ENCODE data around the gene ATP10A. TPM values are rescaled to one million over a fixed set of nuclear protein-coding genes. Genes with fewer than 3 reads are reported as not detected.
"Not testable (repeated sequence)": the region's sequence is repeated elsewhere in the genome, so short reads cannot be mapped to it uniquely, and the experiment has no call there.

The ATP10A gene
- total RNA-seq, 2 donors from 2014 or later = 15.5 to 15.8 TPM

DNA sequence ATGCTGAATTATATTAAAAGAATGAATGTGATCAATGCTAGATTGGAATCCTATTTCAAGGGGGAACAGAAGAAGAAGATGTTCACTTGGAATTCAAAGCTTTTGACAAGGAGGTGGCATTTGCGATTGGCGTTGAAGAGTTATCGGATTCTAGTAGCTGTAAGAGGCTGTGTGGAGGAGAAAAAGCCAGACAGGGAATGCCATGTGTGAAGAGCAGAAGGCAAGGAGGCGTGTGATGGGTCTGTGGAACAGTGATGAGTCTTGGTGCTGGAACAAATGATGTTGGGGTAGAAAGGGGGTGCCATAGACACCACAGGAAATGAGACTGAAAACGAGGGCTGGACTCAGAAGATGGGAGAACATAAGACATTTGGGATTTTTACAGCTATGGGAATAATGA lies 30.5 kb upstream of the ATP10A start:
- Mint-ChIP-seq H3K27me3 (peaks cover 3% of the 10 kb centered on the region), H3K4me3 (no peak overlapping the region)

DNA sequence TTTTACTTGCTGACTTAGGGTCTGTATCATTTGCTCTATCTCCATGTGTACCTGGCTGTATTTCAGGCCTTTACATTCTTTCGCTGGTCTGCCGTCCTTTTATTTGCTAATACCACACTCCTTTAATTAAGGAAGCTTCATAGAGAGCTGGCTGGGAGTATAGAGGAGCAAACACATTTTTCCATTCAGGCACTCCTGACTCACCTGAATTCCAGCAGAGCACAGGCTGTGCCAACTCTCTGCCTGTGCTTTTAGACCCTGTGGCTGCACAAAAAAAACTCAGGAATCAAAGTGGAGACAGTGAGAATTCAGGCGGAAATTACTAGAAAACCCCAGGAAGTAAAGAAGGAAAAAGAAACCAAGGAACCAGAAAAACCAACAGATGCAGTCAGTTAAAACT lies 29.0 kb upstream of the ATP10A start:
- peaks cover 3% of the 10 kb centered on the region for H3K27me3 Mint-ChIP-seq
- no peak for ATAC-seq (replicated peaks)
- H3K4me1 Mint-ChIP-seq = no peaks in the 10 kb centered on the region
- no peak overlapping the region for H3K4me3 Mint-ChIP-seq
- H3K27ac Mint-ChIP-seq = no peak overlapping the region
- H3K9me3 Mint-ChIP-seq = no peaks in the 10 kb centered on the region
- no peaks in the 10 kb centered on the region for H3K36me3 Mint-ChIP-seq (ENCODE audit: low read depth)

More for the DNA sequence above, 30.5 kb upstream of the ATP10A start:
- ATAC-seq (replicated peaks) = no peak
- no peaks in the 10 kb centered on the region for H3K9me3 Mint-ChIP-seq
- no peaks in the 10 kb centered on the region for H3K36me3 Mint-ChIP-seq (ENCODE audit: low read depth)
- no peaks in the 10 kb centered on the region for H3K4me1 Mint-ChIP-seq
- no peak overlapping the region for H3K27ac Mint-ChIP-seq

DNA sequence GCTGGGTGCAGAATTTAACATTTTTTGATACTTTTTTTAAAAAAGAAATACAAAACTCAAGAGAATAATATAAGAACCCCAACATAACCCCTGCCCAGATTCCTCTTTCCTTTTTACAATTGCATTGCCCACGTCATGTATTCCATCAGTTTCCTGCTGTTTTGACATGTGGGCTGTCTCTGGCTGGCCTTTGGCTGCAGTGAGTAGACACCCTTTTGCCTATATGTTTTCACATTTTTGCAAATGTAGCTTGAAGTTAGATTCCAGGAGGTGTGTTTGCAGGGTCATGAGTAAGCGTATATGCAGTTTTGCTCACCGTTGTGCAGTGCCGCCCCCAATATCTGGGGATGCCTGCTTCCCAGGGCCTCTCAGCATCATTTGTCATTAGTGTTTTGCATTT lies 28.0 kb upstream of the ATP10A start:
- Mint-ChIP-seq H3K36me3 (ENCODE audit: low read depth) (no peaks in the 10 kb centered on the region), H3K27ac (no peak overlapping the region), H3K4me1 (no peaks in the 10 kb centered on the region), H3K4me3 (no peak overlapping the region), H3K27me3 (peaks cover 3% of the 10 kb centered on the region), H3K9me3 (no peaks in the 10 kb centered on the region)
- ATAC-seq (replicated peaks) = no peak

DNA sequence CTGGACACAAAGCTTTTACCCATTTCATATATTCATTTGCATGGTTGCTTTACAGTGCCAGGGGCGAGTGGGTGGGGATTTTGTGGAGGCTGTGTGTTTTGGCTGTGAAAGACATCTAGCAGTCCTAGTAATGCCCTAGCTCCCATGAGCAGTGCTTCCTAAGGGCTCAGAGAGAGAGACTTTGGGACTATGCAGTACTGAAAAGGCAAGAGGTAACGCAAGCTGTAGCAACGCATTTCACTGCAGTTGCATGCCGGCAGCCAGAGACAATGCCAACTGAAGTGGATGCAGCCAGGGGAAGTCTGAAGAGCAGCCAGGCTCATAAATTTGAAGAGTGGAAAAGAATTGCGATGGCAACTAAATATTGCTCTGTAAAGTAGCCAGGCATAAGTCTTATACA lies 27.4 kb upstream of the ATP10A start:
- no peak for ATAC-seq (replicated peaks)
- no peak overlapping the region for H3K27ac Mint-ChIP-seq
- no peak overlapping the region for H3K4me3 Mint-ChIP-seq
- H3K36me3 Mint-ChIP-seq (ENCODE audit: low read depth) = no peaks in the 10 kb centered on the region
- H3K4me1 Mint-ChIP-seq = no peaks in the 10 kb centered on the region
- H3K9me3 Mint-ChIP-seq = no peaks in the 10 kb centered on the region
- peaks cover 3% of the 10 kb centered on the region for H3K27me3 Mint-ChIP-seq

DNA sequence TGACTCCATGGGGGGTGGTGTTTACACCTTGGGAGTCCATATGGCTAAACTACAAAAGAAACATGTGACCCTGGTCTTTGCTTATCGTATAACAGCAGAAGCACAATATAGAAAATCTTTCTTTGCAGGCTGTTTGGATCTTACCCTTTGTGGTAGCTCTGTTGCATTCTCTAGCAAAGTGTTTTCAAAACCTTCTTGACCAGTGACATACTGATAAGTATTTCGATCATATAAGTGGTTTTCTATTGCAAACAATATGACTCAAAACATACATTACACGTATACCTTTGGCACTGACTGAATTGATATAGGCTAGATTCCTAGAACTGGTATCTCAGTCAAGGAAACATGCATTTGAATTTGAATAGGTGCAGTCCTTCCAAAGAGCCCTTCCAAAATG lies 24.7 kb upstream of the ATP10A start:
- no peaks in the 10 kb centered on the region for H3K27me3 Mint-ChIP-seq
- H3K4me3 Mint-ChIP-seq = no peak overlapping the region
- ATAC-seq (replicated peaks) = no peak

DNA sequence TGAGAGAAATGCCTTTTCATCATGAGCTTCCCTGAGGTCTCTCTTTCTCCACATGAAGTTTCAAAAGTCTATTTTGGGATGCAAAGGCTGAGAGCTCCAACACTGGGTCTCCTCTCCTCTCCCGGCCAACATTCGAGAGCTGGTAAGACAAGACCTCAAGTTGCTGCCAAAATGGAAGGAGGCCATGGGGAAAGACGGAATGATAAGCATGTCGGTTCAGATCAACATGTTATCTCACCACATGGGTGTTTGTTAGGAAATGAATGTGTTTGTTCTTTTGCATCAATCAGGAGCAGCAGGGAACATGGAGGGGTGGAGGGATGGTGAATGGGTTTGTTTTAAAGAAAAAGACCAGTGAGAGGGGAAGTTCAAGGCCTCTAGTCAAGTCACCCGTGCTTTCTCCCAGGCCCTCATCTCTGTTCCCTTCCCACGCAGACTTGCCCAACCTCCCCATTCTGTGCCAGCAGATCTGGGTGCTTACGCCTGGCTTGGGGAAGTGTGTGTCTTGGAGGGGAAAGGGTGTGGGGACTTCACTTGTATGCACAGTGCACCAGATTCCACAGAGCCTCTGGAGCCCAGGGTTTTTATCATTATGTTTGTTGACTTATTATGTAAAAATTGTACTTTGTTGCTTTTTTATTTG lies 23.5 kb upstream of the ATP10A start:
- no peak for ATAC-seq (replicated peaks)

More for the DNA sequence above, 24.7 kb upstream of the ATP10A start:
- Mint-ChIP-seq H3K9me3 (no peaks in the 10 kb centered on the region), H3K36me3 (ENCODE audit: low read depth) (no peaks in the 10 kb centered on the region), H3K27ac (no peak overlapping the region), H3K4me1 (no peaks in the 10 kb centered on the region)

DNA sequence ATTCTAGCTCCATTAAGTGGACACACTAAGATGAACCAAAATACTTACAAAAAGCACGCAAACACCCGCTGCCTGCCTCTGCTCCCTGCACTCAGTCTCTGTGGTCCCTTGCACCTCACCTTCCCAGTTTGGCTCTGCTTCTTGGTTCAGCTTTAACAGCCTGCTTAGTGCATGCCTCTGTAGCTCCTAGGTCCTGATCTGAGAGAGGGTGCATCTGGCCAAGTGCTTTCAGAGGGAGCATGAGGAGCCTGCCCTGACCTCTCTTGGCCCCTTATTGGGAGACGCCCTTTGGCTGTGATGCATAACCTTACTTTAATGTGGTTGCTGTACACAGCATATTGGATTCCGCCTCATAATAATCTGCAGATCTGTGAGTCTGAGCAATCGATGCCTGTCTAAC lies 21.2 kb upstream of the ATP10A start:
- ATAC-seq (replicated peaks) = no peak
- Mint-ChIP-seq H3K9me3 (no peaks in the 10 kb centered on the region), H3K27me3 (no peaks in the 10 kb centered on the region), H3K4me3 (no peak overlapping the region), H3K4me1 (no peaks in the 10 kb centered on the region), H3K27ac (no peak overlapping the region), H3K36me3 (ENCODE audit: low read depth) (no peaks in the 10 kb centered on the region)

More for the DNA sequence above, 23.5 kb upstream of the ATP10A start:
- Mint-ChIP-seq H3K4me3 (no peak overlapping the region), H3K9me3 (no peaks in the 10 kb centered on the region), H3K4me1 (no peaks in the 10 kb centered on the region), H3K27me3 (no peaks in the 10 kb centered on the region), H3K27ac (no peak overlapping the region), H3K36me3 (ENCODE audit: low read depth) (no peaks in the 10 kb centered on the region)

DNA sequence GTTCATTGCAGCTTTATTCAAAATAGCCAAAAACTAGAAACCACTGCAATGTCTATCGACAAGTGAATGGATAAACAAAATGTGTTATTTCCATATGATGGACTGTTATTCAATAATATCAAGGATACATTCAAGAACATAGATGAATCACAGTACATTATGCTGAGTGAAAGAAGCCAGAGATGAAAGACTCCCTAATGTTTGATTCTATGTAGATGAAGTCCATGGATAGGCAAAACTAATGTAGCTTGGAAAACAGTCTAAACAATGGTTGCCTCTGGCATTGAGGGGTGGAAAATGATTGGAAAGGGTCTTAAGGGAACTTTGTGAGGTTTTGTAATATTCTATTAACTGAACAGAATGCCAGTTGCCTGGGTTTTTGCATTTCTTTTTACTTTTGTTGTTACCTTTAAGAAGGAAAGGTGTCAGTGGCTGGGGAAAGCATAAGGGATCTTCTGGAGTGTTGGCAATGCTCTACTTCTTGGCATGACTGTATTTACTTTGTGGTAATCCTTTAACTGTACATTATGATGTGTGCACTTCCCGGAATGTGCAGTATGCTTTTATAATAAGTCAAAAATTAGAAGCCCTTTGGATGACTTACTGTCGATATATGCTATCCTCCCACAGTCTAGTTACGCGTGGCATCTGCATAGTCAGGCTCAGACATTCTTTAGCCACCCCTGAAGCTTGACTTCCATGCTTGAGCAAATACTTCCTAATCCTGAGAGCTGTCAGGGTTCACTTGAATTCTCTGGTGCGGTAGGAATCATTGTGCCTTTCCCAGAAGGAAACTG lies 20.5 kb upstream of the ATP10A start:
- no peak for ATAC-seq (replicated peaks)
- no peak overlapping the region for H3K4me3 Mint-ChIP-seq
- H3K36me3 Mint-ChIP-seq (ENCODE audit: low read depth) = no peaks in the 10 kb centered on the region
- no peaks in the 10 kb centered on the region for H3K9me3 Mint-ChIP-seq
- H3K4me1 Mint-ChIP-seq = no peaks in the 10 kb centered on the region
- H3K27ac Mint-ChIP-seq = no peak overlapping the region
- H3K27me3 Mint-ChIP-seq = no peaks in the 10 kb centered on the region

DNA sequence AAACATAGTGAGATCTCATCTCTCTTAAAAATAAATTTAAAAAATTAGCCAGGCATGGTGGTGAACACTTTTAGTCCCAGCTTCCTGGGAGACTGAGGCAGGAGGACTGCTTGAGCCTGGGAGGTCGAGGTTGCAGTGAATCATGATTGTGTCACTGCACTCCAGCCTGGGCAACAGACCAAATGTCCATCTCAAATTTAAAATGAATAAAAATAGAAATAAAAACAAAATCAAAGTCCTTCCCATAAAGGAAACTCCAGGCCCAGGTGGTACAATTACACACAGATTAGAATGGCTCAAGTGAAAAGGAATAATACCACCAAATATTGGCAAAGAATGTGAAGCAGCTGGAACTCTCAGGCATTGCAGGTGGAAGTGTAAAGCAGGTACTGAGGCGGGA lies 19.3 kb upstream of the ATP10A start:
- Mint-ChIP-seq H3K9me3 (no peaks in the 10 kb centered on the region), H3K36me3 (ENCODE audit: low read depth) (no peaks in the 10 kb centered on the region), H3K27me3 (no peaks in the 10 kb centered on the region), H3K27ac (no peak overlapping the region), H3K4me3 (no peak overlapping the region), H3K4me1 (no peaks in the 10 kb centered on the region)
- no peak for ATAC-seq (replicated peaks)

DNA sequence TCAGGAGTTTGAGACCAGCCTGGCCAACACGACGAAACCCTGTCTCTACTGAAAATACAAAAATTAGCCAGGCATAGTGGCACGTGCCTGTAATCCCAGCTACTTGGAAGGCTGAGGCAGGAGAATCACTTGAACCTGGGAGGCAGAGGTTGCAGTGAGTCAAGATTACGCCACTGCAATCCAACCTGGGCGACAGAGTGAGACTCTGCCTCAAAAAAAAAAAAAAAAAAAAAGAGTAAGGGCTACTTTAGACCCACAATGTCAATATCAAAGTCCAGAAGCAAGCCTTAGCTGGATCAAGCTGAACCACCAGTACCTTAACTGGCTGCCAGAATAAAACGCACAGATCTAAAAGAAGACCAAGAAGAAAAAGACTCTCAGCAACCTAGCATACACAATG lies 17.8 kb upstream of the ATP10A start:
- H3K36me3 Mint-ChIP-seq (ENCODE audit: low read depth); H3K4me3 Mint-ChIP-seq; H3K4me1 Mint-ChIP-seq; H3K27ac Mint-ChIP-seq; H3K9me3 Mint-ChIP-seq; H3K27me3 Mint-ChIP-seq; ATAC-seq (replicated peaks): not testable (repeated sequence)

DNA sequence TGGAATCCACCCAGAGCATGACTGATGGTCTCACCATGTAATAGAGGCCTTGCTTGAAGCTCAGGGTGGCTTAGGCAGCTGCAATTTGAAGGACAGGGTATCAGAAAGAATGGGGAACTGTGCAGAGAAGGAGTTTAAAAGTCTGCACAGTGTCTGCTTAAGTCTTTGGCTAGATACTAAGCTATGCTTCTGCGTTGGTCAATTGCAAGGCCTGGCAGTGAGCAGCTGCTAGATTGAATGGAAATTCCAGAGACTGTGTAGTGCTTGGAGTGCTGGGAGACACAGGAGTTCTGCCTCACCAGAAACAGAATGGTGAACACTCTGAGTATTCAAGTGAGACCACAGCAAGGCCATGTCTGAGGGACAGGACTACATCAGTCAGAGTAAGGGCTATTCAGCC lies 17.3 kb upstream of the ATP10A start:
- ATAC-seq (replicated peaks) = no peak
- Mint-ChIP-seq H3K4me3 (no peak overlapping the region), H3K4me1 (no peaks in the 10 kb centered on the region), H3K27ac (no peak overlapping the region), H3K9me3 (no peaks in the 10 kb centered on the region), H3K36me3 (ENCODE audit: low read depth) (no peaks in the 10 kb centered on the region), H3K27me3 (no peaks in the 10 kb centered on the region)

DNA sequence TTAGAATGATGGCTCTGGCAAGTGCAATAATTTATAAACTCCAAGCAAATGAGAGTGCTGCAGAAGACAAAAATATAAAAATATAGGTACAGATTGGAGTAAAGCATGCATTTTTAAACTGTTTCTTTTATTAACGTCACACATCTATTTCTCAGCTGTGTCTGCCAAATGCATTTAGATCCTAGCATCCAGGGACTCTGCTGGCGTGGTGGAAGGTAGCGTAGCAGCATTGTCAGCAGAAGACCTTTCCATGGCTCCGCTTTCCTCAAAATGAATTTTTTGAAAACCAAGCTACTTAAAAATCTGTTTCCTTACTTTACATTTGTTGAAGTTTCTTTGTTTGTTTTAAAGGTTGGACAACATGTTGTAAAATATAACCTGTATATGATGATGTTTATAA lies 16.3 kb upstream of the ATP10A start:
- ATAC-seq (replicated peaks) = no peak
- Mint-ChIP-seq H3K27ac (no peak overlapping the region), H3K36me3 (ENCODE audit: low read depth) (no peaks in the 10 kb centered on the region), H3K27me3 (no peaks in the 10 kb centered on the region), H3K9me3 (no peaks in the 10 kb centered on the region), H3K4me3 (no peak overlapping the region), H3K4me1 (no peaks in the 10 kb centered on the region)

DNA sequence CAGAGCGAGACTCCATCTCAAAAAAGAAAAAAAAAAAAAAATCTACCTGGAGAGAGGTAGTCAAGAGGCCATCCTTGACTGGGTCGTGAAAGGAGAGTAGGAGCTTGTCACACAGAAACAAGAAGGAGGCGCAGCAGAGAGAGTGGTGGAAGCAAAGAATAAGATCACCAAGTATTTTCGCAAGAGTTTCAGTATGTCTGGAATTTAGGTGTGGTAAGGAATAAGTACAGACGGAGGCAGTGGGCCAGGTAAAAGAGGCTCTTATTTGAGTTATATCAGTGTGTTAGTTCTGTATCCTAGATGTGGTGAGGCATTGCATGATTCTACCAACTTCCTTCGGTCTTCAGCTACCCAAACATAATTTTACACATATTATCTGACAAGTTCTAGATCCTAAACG lies 14.6 kb upstream of the ATP10A start:
- Mint-ChIP-seq H3K9me3 (no peaks in the 10 kb centered on the region), H3K27me3 (no peaks in the 10 kb centered on the region), H3K36me3 (ENCODE audit: low read depth) (no peaks in the 10 kb centered on the region), H3K4me3 (no peak overlapping the region), H3K27ac (no peak overlapping the region), H3K4me1 (no peaks in the 10 kb centered on the region)
- no peak for ATAC-seq (replicated peaks)

DNA sequence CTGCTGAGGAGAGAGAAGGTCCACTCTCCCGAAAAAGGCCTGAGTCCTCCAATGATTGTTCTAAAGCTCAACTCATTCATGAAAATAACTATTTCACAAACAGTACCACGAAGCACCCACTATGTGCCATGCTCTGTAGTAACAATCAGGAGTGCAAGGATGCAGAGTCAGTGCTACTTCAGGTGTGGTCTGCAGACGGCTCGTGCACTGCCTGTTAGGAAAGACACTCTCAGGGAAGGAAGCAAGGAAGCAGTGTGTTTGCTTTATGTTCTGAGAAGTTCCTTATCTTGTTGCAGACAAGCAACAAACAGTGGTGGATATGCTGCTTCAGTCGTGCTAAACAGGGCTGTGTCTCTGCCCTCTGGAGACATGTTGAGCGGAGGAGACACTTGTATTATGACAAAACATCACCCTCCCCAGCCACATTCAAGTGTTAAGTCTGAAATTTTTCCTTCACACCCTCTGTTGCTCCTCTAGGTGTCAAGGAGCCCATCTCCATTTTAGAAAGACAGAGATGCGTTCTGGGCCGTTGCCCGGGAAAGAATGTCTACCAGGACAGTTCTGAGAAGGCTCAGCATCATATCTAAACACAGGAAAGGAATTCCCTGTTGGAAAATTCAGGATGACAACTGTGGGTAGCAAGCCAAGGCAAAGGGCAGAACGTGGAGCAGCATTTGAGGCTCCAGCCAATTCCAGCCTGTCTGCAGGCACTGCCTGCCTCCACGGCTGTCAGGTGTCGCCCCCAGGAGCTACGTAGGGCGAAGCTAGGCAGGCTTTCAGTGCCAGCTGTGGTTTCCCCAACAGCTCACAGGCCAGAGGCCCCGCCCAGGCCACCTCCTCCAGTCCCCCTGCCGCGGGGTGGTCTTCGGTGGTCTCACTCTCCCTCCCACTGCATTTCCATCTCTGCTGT lies 13.4 kb upstream of the ATP10A start:
- H3K27me3 Mint-ChIP-seq = no peaks in the 10 kb centered on the region
- no peaks in the 10 kb centered on the region for H3K4me1 Mint-ChIP-seq
- ATAC-seq (replicated peaks) = no peak
- H3K27ac Mint-ChIP-seq = no peak overlapping the region
- no peaks in the 10 kb centered on the region for H3K36me3 Mint-ChIP-seq (ENCODE audit: low read depth)
- no peaks in the 10 kb centered on the region for H3K9me3 Mint-ChIP-seq
- no peak overlapping the region for H3K4me3 Mint-ChIP-seq

DNA sequence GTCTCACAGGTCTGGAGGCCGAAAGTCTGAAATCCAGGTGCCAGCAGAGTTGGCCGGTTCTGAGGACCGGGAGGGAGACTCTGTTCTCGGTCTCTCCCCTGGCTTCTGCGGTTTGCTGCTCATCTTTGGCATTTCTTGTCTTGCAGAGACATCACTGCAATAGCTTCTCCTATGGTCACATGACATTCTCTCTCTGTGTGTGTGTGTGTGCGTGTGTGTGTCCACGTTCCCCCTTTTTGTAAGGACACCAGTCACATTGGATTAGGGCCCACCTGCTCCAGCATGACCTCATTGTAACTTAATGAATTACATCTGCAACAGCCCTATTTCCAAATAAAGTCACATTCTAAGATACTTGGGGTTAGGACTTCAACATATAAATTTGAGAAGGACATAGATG lies 12.4 kb upstream of the ATP10A start:
- H3K9me3 Mint-ChIP-seq = no peaks in the 10 kb centered on the region

More for the DNA sequence above, 12.4 kb upstream of the ATP10A start:
- Mint-ChIP-seq H3K4me1 (no peaks in the 10 kb centered on the region), H3K27me3 (no peaks in the 10 kb centered on the region), H3K4me3 (no peak overlapping the region), H3K36me3 (ENCODE audit: low read depth) (no peaks in the 10 kb centered on the region), H3K27ac (no peak overlapping the region)
- ATAC-seq (replicated peaks) = no peak
